ENCODE measurements around the gene PITX3. TPM values are rescaled to one million over a fixed set of nuclear protein-coding genes. Genes with fewer than 3 reads are reported as not detected.
A peak's percentile ranks its signal among the peaks of the same experiment; 100 is the strongest.

The PITX3 gene
- total RNA-seq, 1 donor from 2014 or later: 2.7 TPM

- TF ChIP-seq CTCF (conservative IDR thresholded peaks at IDR 0.05; ENCODE audit: low read depth, low read length): no peak
These were observed 10.9 kb downstream of the PITX3 start for GRCh38 chr10:102230264-102230860.

GRCh38 chr10:102229810-102230263 is 11.5 kb downstream of the PITX3 start:
- H3K4me3 ChIP-seq (ENCODE audit: low read depth, low read length): peak overlapping the region; percentile 60
- peak; percentile 99 for TF ChIP-seq CTCF (conservative IDR thresholded peaks at IDR 0.05; ENCODE audit: low read depth, low read length)
- no peak for DNase-seq (ENCODE audit: low read depth)

More at GRCh38 chr10:102230264-102230860, 10.9 kb downstream of the PITX3 start:
- peak overlapping the region; percentile 60 for H3K4me3 ChIP-seq (ENCODE audit: low read depth, low read length)
- no peak for DNase-seq (ENCODE audit: low read depth)

- no peak for DNase-seq (ENCODE audit: low read depth)
These were observed 14.3 kb downstream of the PITX3 start for GRCh38 chr10:102227050-102227449.

GRCh38 chr10:102226542-102226870 is 14.8 kb downstream of the PITX3 start:
- no peak for TF ChIP-seq CTCF (conservative IDR thresholded peaks at IDR 0.05; ENCODE audit: low read depth, low read length)
- peak overlapping the region; percentile 45 for H3K4me3 ChIP-seq (ENCODE audit: low read depth, low read length)
- no peak for DNase-seq (ENCODE audit: low read depth)

More at GRCh38 chr10:102227050-102227449, 14.3 kb downstream of the PITX3 start:
- H3K4me3 ChIP-seq (ENCODE audit: low read depth, low read length): no peak overlapping the region
- no peak for TF ChIP-seq CTCF (conservative IDR thresholded peaks at IDR 0.05; ENCODE audit: low read depth, low read length)

GRCh38 chr10:102225646-102226541 is 15.4 kb downstream of the PITX3 start, which contains the start of gene ELOVL3:
TSS of gene ELOVL3 (plus strand) at chr10:102226299. CDS start at chr10:102226549, 250 bp downstream.
- peak; percentile 50 for DNase-seq (ENCODE audit: low read depth)
- H3K4me3 ChIP-seq (ENCODE audit: low read depth, low read length): peak within 1 kb of the TSS; percentile 45
- TF ChIP-seq CTCF (conservative IDR thresholded peaks at IDR 0.05; ENCODE audit: low read depth, low read length): no peak

- H3K4me3 ChIP-seq (ENCODE audit: low read depth, low read length): no peak overlapping the region
- DNase-seq (ENCODE audit: low read depth): no peak
- no peak for TF ChIP-seq CTCF (conservative IDR thresholded peaks at IDR 0.05; ENCODE audit: low read depth, low read length)
These were observed 18.5 kb downstream of the PITX3 start for GRCh38 chr10:102222797-102223196.
